Keratinocyte (primary cell): ENCODE data around the gene RASA1.

ENCODE experiments used
- CTCF ChIP-seq, 3 experiments: IDR thresholded peaks in 1 of 3; conservative IDR thresholded peaks in 1 of 3; optimal IDR thresholded peaks in 1 of 3; 2 replicates in 2 of 3; 3 replicates in 1 of 3; pipeline versions ENCODE3 to v1.5.1; 2011; ENCODE audit warnings: low read length in 3 of 3, mild to moderate bottlenecking in 3 of 3, moderate library complexity in 2 of 3, control low read depth in 1 of 3, inconsistent platforms in 1 of 3; ENCODE audit not compliant: insufficient read depth in 2 of 3; ENCODE audit errors: extremely low read depth in 1 of 3
- EZH2 ChIP-seq: IDR thresholded peaks from one replicate; pipeline ENCODE4 v1.6.1; 2012; ENCODE audit warnings: inconsistent platforms, mild to moderate bottlenecking, low read length, moderate library complexity

GRCh38 chr5:87260604-87261192 lies 7.0 kb upstream of the RASA1 start:
- TF ChIP-seq CTCF (optimal IDR thresholded peaks at IDR 0.05 in 1 of 3, IDR thresholded peaks at IDR 0.05 in 1 of 3, conservative IDR thresholded peaks at IDR 0.05 in 1 of 3; ENCODE audit: extremely low read depth in 1 of 3, insufficient read depth in 2 of 3, low read length in 3 of 3) = no peak
- TF ChIP-seq EZH2 = no peak
